NB4 (cell line): Measurements from ENCODE around the gene PARD6B.

ENCODE experiments used
- POLR2A ChIP-seq: IDR thresholded peaks from 2 replicates; pipeline ENCODE4 v1.6.1; 2011; ENCODE audit warnings: mild to moderate bottlenecking; ENCODE audit not compliant: insufficient read length; ENCODE audit errors: extremely low read depth
- TF ChIP-seq, protein P1 (sequence below): IDR thresholded peaks from one replicate; pipeline ENCODE4 v1.5.1; 2012; ENCODE audit warnings: low read depth, low read length

DNA sequence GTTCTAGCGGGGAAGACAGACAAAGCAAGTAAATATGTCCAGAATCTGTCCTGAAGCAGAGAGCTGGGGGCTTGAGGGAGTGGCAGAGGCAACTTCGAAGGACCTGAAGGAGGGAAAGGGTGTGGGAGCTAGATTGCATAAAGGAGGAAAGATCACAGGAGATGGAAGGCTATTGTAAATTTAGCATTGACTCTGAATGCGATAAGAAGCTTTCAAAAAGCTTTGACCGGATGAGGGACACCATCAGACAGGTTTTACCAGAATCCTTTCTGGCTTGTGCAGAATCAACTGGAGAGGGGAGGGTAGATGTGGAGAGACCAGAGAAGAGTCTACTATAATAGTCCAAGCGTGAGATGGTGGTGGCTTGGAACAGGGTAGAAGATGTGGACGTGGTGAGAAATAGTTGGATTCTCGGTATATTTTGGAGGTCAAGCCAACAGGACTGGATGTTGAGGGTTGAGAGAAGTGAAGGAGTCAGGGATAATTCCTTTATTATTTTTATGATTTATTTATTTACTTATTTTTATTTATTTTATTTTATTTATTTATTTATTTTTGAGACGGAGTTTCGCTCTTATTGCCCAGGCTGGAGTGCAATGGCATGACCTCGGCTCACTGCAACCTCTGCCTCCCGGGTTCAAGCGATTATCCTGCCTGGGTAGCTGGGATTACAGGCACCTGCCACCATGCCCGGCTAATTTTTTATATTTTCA, 20.1 kb upstream of the PARD6B start:
- TF ChIP-seq, protein P1, sequence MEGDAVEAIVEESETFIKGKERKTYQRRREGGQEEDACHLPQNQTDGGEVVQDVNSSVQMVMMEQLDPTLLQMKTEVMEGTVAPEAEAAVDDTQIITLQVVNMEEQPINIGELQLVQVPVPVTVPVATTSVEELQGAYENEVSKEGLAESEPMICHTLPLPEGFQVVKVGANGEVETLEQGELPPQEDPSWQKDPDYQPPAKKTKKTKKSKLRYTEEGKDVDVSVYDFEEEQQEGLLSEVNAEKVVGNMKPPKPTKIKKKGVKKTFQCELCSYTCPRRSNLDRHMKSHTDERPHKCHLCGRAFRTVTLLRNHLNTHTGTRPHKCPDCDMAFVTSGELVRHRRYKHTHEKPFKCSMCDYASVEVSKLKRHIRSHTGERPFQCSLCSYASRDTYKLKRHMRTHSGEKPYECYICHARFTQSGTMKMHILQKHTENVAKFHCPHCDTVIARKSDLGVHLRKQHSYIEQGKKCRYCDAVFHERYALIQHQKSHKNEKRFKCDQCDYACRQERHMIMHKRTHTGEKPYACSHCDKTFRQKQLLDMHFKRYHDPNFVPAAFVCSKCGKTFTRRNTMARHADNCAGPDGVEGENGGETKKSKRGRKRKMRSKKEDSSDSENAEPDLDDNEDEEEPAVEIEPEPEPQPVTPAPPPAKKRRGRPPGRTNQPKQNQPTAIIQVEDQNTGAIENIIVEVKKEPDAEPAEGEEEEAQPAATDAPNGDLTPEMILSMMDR = no peak
- no peak for TF ChIP-seq POLR2A
